Measurements from ENCODE around the gene CHST3.

DNA sequence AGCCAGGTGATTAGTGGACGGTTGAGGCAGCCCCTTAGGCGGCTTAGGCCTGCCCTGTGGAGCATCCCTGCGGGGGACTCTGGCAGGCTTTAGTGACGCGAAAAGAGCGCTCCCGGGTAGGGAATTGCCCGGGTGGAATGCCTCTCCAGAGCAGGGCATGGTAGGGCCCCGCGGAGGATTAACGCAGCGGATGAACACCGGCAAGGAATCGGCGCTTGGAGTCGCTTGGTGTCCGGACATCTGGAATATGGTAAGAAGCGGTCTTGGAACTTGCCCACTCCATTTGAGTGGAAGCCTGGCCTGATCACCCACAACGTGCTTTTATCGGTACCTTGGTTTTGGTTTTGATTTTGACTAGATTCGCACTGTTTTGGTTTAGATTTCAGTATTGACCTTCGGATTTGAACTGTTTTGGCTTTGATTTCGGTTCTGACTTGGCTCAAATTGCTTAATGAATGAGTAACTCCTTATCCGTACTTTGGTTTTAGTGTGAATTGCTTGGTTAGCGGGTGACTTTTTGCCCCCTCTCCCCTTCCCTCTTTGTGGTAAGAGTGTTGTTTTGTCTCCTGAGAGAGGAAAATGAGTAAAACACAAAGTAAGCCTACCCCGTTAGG, 24.2 kb upstream of the CHST3 start:
- no peak for TF ChIP-seq POLR2A (IDR thresholded peaks at IDR 0.05)
- TF ChIP-seq, protein P1, sequence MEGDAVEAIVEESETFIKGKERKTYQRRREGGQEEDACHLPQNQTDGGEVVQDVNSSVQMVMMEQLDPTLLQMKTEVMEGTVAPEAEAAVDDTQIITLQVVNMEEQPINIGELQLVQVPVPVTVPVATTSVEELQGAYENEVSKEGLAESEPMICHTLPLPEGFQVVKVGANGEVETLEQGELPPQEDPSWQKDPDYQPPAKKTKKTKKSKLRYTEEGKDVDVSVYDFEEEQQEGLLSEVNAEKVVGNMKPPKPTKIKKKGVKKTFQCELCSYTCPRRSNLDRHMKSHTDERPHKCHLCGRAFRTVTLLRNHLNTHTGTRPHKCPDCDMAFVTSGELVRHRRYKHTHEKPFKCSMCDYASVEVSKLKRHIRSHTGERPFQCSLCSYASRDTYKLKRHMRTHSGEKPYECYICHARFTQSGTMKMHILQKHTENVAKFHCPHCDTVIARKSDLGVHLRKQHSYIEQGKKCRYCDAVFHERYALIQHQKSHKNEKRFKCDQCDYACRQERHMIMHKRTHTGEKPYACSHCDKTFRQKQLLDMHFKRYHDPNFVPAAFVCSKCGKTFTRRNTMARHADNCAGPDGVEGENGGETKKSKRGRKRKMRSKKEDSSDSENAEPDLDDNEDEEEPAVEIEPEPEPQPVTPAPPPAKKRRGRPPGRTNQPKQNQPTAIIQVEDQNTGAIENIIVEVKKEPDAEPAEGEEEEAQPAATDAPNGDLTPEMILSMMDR (IDR thresholded peaks at IDR 0.05) = no peak
- TF ChIP-seq EP300 (IDR thresholded peaks at IDR 0.05) = no peak
- no peak for TF ChIP-seq POLR2AphosphoS5 (IDR thresholded peaks at IDR 0.05)
